Stimulated activated naive B cell treated with anti-CD40 and anti-IgM and Interleukin-4, amounts not matched to agents 10 μg/mL and 1 μg/mL and 100 μg/mL, for 72 hours (primary cell): Measurements from ENCODE around the gene VEGFA.
A peak's percentile ranks its signal among the peaks of the same experiment; 100 is the strongest.

Experiments used
- ATAC-seq, 2 donors: fragments of 150-1000 bp; cut with Tn5 transposase; replicated peaks; 2 replicates each; pipeline ENCODE4 v1.10.0; 2021; ENCODE audit warnings: moderate library complexity in 1 of 2
- DNase-seq: peaks from one replicate; pipeline ENCODE4 v3.0.0; 2021
- H3K27ac Mint-ChIP-seq: one replicate; pipeline ENCODE4 v1.8.0; 2022; ENCODE audit warnings: mild to moderate bottlenecking, mixed read lengths
- H3K27me3 Mint-ChIP-seq, 2 donors: one replicate each; pipeline ENCODE4 v1.8.0; 2022; ENCODE audit warnings: mixed read lengths in 2 of 2
- H3K36me3 Mint-ChIP-seq, 2 donors: one replicate each; pipeline ENCODE4 v1.8.0; 2022; ENCODE audit warnings: mixed read lengths in 2 of 2, mild to moderate bottlenecking in 1 of 2
- H3K4me1 Mint-ChIP-seq, 2 donors: one replicate each; pipeline ENCODE4 v1.8.0; 2022; ENCODE audit warnings: mixed read lengths in 2 of 2, mild to moderate bottlenecking in 1 of 2
- H3K4me3 Mint-ChIP-seq, 2 donors: one replicate each; pipeline ENCODE4 v1.8.0; 2022; ENCODE audit warnings: mild to moderate bottlenecking in 2 of 2, mixed read lengths in 2 of 2, moderate library complexity in 1 of 2
- H3K9me3 Mint-ChIP-seq, 2 donors: one replicate each; pipeline ENCODE4 v1.8.0; 2022; ENCODE audit warnings: mixed read lengths in 2 of 2, mild to moderate bottlenecking in 1 of 2

Gene VEGFA

GRCh38 chr6:43769526-43770371 lies at the start of gene VEGFA:
TSS of gene VEGFA (plus strand) at chr6:43770211.
- H3K4me1 Mint-ChIP-seq: peaks cover 22 to 46% of the 10 kb centered on the region in 2 donors
- H3K27ac Mint-ChIP-seq: peak within 1 kb of the TSS; percentile 91
- ATAC-seq (peak; percentile 79 to 83), DNase-seq (peak; percentile 74)
- no peaks in the 10 kb centered on the region for H3K9me3 Mint-ChIP-seq
- no peaks in the 10 kb centered on the region for H3K36me3 Mint-ChIP-seq
- peaks cover 28 to 40% of the 10 kb centered on the region in 2 donors for H3K27me3 Mint-ChIP-seq
- H3K4me3 Mint-ChIP-seq: peak within 1 kb of the TSS; percentile 83 to 84

GRCh38 chr6:43720999-43721398 lies 49.0 kb upstream of the VEGFA start:
- Mint-ChIP-seq H3K4me1 (peaks cover 30 to 44% of the 10 kb centered on the region in 2 donors), H3K36me3 (no peaks in the 10 kb centered on the region), H3K4me3 (no peak overlapping the region), H3K9me3 (no peaks in the 10 kb centered on the region), H3K27ac (no peak overlapping the region), H3K27me3 (peaks cover 22 to 26% of the 10 kb centered on the region in 2 donors)
- no peak for ATAC-seq
- no peak for DNase-seq

GRCh38 chr6:43722920-43723545 lies 47.0 kb upstream of the VEGFA start:
- H3K4me3 Mint-ChIP-seq: no peak overlapping the region
- DNase-seq: no peak
- no peak for ATAC-seq
- no peaks in the 10 kb centered on the region for H3K9me3 Mint-ChIP-seq
- no peaks in the 10 kb centered on the region for H3K36me3 Mint-ChIP-seq
- no peak overlapping the region for H3K27ac Mint-ChIP-seq
- peaks cover 21 to 35% of the 10 kb centered on the region in 2 donors for H3K27me3 Mint-ChIP-seq
- H3K4me1 Mint-ChIP-seq: peaks cover 20 to 29% of the 10 kb centered on the region in 2 donors

- Mint-ChIP-seq H3K4me1 (peaks cover 20 to 25% of the 10 kb centered on the region in 2 donors), H3K9me3 (no peaks in the 10 kb centered on the region), H3K36me3 (no peaks in the 10 kb centered on the region), H3K4me3 (no peak overlapping the region), H3K27ac (peak overlapping the region; percentile 52), H3K27me3 (peaks cover 21 to 28% of the 10 kb centered on the region in 2 donors)
- DNase-seq (peak; percentile 46), ATAC-seq (peak; percentile 74 to 79)
These were observed 46.2 kb upstream of the VEGFA start for GRCh38 chr6:43723737-43724295.

GRCh38 chr6:43724354-43724753 lies 45.7 kb upstream of the VEGFA start:
- no peak overlapping the region for H3K4me3 Mint-ChIP-seq
- DNase-seq (no peak), ATAC-seq (no peak)
- H3K9me3 Mint-ChIP-seq: no peaks in the 10 kb centered on the region
- H3K27ac Mint-ChIP-seq: peak overlapping the region; percentile 28
- peaks cover 20 to 25% of the 10 kb centered on the region in 2 donors for H3K4me1 Mint-ChIP-seq
- H3K27me3 Mint-ChIP-seq: peaks cover 21 to 28% of the 10 kb centered on the region in 2 donors
- no peaks in the 10 kb centered on the region for H3K36me3 Mint-ChIP-seq

- peak; percentile 69 for DNase-seq
- no peaks in the 10 kb centered on the region for H3K36me3 Mint-ChIP-seq
- peaks cover 17 to 21% of the 10 kb centered on the region in 2 donors for H3K27me3 Mint-ChIP-seq
- peak overlapping the region; percentile 28 for H3K27ac Mint-ChIP-seq
- ATAC-seq: peak; percentile 85 to 88
- H3K9me3 Mint-ChIP-seq: no peaks in the 10 kb centered on the region
- H3K4me1 Mint-ChIP-seq: peaks cover 20 to 25% of the 10 kb centered on the region in 2 donors
- H3K4me3 Mint-ChIP-seq: peak overlapping the region; percentile 25 to 43
These were observed 44.9 kb upstream of the VEGFA start for GRCh38 chr6:43724914-43725642.

- no peak for DNase-seq
These were observed 44.1 kb upstream of the VEGFA start for GRCh38 chr6:43725643-43726580.

GRCh38 chr6:43727634-43728033 lies 42.4 kb upstream of the VEGFA start:
- Mint-ChIP-seq H3K4me3 (no peak overlapping the region), H3K27me3 (peaks cover 14 to 19% of the 10 kb centered on the region in 2 donors), H3K9me3 (peaks cover 11 to 13% of the 10 kb centered on the region in 2 donors), H3K36me3 (no peaks in the 10 kb centered on the region), H3K4me1 (peaks cover 20 to 25% of the 10 kb centered on the region in 2 donors), H3K27ac (no peak overlapping the region)
- ATAC-seq (no peak), DNase-seq (no peak)

More at GRCh38 chr6:43725643-43726580, 44.1 kb upstream of the VEGFA start:
- Mint-ChIP-seq H3K4me1 (peaks cover 20 to 25% of the 10 kb centered on the region in 2 donors), H3K36me3 (no peaks in the 10 kb centered on the region), H3K4me3 (peak overlapping the region; percentile 25 to 43), H3K9me3 (peaks cover 4 to 5% of the 10 kb centered on the region in 2 donors), H3K27ac (no peak overlapping the region), H3K27me3 (peaks cover 14 to 19% of the 10 kb centered on the region in 2 donors)
- ATAC-seq: no peak

GRCh38 chr6:43728586-43728985 lies 41.4 kb upstream of the VEGFA start:
- DNase-seq (no peak), ATAC-seq (no peak)
- H3K9me3 Mint-ChIP-seq: peaks cover 11 to 13% of the 10 kb centered on the region in 2 donors
- peaks cover 11 to 14% of the 10 kb centered on the region in 2 donors for H3K27me3 Mint-ChIP-seq
- H3K4me3 Mint-ChIP-seq: no peak overlapping the region
- no peaks in the 10 kb centered on the region for H3K36me3 Mint-ChIP-seq
- no peak overlapping the region for H3K27ac Mint-ChIP-seq
- H3K4me1 Mint-ChIP-seq: peaks cover 20 to 24% of the 10 kb centered on the region in 2 donors

- ATAC-seq: no peak
- H3K36me3 Mint-ChIP-seq: no peaks in the 10 kb centered on the region
- no peak for DNase-seq
- peaks cover 11 to 13% of the 10 kb centered on the region in 2 donors for H3K9me3 Mint-ChIP-seq
- peaks cover 8 to 14% of the 10 kb centered on the region in 2 donors for H3K27me3 Mint-ChIP-seq
- H3K4me1 Mint-ChIP-seq: peaks cover 24% of the 10 kb centered on the region in 2 donors
- no peak overlapping the region for H3K4me3 Mint-ChIP-seq
- no peak overlapping the region for H3K27ac Mint-ChIP-seq
These were observed 40.5 kb upstream of the VEGFA start for GRCh38 chr6:43729537-43729936.

- no peak overlapping the region for H3K4me3 Mint-ChIP-seq
- no peak for DNase-seq
- H3K4me1 Mint-ChIP-seq: peaks cover 16% of the 10 kb centered on the region in 2 donors
- no peak for ATAC-seq
- H3K9me3 Mint-ChIP-seq: peaks cover 11 to 13% of the 10 kb centered on the region in 2 donors
- peaks cover 8 to 11% of the 10 kb centered on the region in 2 donors for H3K27me3 Mint-ChIP-seq
- H3K27ac Mint-ChIP-seq: no peak overlapping the region
- no peaks in the 10 kb centered on the region for H3K36me3 Mint-ChIP-seq
These were observed 39.4 kb upstream of the VEGFA start for GRCh38 chr6:43730634-43731033.

GRCh38 chr6:43733471-43734293 lies 36.3 kb upstream of the VEGFA start:
- Mint-ChIP-seq H3K9me3 (peaks cover 11 to 13% of the 10 kb centered on the region in 2 donors), H3K4me3 (no peak overlapping the region), H3K4me1 (peaks cover 18 to 19% of the 10 kb centered on the region in 2 donors), H3K27ac (peak overlapping the region; percentile 77), H3K27me3 (no peaks in the 10 kb centered on the region), H3K36me3 (no peaks in the 10 kb centered on the region)
- DNase-seq: no peak
- peak; percentile 60 to 77 for ATAC-seq
